ENCODE measurements around the gene DALRD3. TPM values are rescaled to one million over a fixed set of nuclear protein-coding genes. Genes with fewer than 3 reads are reported as not detected.
A peak's percentile ranks its signal among the peaks of the same experiment; 100 is the strongest.
"Not testable (repeated sequence)": the region's sequence is repeated elsewhere in the genome, so short reads cannot be mapped to it uniquely, and the experiment has no call there.

Gene DALRD3
- total and polyA plus RNA-seq, 2 experiments from 2014 or later = 40.2 to 65.3 TPM

GRCh38 chr3:49013738-49014660, 4.4 kb downstream of the DALRD3 start:
- H3K36me3 ChIP-seq (ENCODE audit: low read depth) = peaks cover 11% of the 10 kb centered on the region; the same call in 1 of the 2 replicates
- H3K9me3 ChIP-seq (ENCODE audit: low read depth) = no peaks in the 10 kb centered on the region
- no peaks in the 10 kb centered on the region for H4K20me1 ChIP-seq (ENCODE audit: insufficient read depth)
- H3K9ac ChIP-seq = no peak overlapping the region
- no peaks in the 10 kb centered on the region for H3K4me1 ChIP-seq (ENCODE audit: insufficient read depth)
- no peaks in the 10 kb centered on the region for H3K27me3 ChIP-seq (replicated peaks; ENCODE audit: insufficient read depth)
- WGBS, 2 experiments (ENCODE audit: low coverage in 1 of 2, low lambda C conversion rate in 2 of 2, missing lambda C conversion rate in 2 of 2) = 86 to 88% methylated on average over 24 of the region's 24 CpGs
- in situ Hi-C loops (cut with MboI) = no loop called here
- no peak overlapping the region for H3K4me2 ChIP-seq (ENCODE audit: unreplicated experiment)
- DNase-seq = peak; percentile 63
- peaks cover 11% of the 10 kb centered on the region for H3F3A ChIP-seq (ENCODE audit: insufficient read depth)
- no peak overlapping the region for H3K4me3 ChIP-seq
- H2AFZ ChIP-seq = no peak overlapping the region
- H3K9me2 ChIP-seq (ENCODE audit: insufficient read depth) = no peaks in the 10 kb centered on the region
- H3K79me2 ChIP-seq (ENCODE audit: insufficient read depth) = peaks cover 68% of the 10 kb centered on the region
- no peak for TF ChIP-seq EZH2 (IDR thresholded peaks at IDR 0.05; ENCODE audit: insufficient read depth, poor library complexity, severe bottlenecking)
- TF ChIP-seq EZH2phosphoT487 (IDR thresholded peaks at IDR 0.05; ENCODE audit: insufficient read depth, low read depth) = no peak
- no peak overlapping the region for H3K27ac ChIP-seq

- Histone ChIP-seq H3K4me1 (ENCODE audit: insufficient read depth) (0 out of 2 replicates have a peak, but pooled peaks cover 3% of the 10 kb centered on the region), H3K4me3 (no peak overlapping the region), H3F3A (ENCODE audit: insufficient read depth) (peaks cover 13% of the 10 kb centered on the region), H4K20me1 (ENCODE audit: insufficient read depth) (no peaks in the 10 kb centered on the region), H2AFZ (no peak overlapping the region), H3K9me2 (ENCODE audit: insufficient read depth) (no peaks in the 10 kb centered on the region), H3K9me3 (ENCODE audit: low read depth) (no peaks in the 10 kb centered on the region), H3K9ac (no peak overlapping the region), H3K36me3 (ENCODE audit: low read depth) (peaks cover 11% of the 10 kb centered on the region; the same call in 1 of the 2 replicates), H3K27me3 (replicated peaks; ENCODE audit: insufficient read depth) (no peaks in the 10 kb centered on the region), H3K27ac (no peak overlapping the region), H3K4me2 (ENCODE audit: unreplicated experiment) (no peak overlapping the region), H3K79me2 (ENCODE audit: insufficient read depth) (peaks cover 73% of the 10 kb centered on the region)
- no peak for TF ChIP-seq EZH2 (IDR thresholded peaks at IDR 0.05; ENCODE audit: insufficient read depth, poor library complexity, severe bottlenecking)
- no peak for TF ChIP-seq EZH2phosphoT487 (IDR thresholded peaks at IDR 0.05; ENCODE audit: insufficient read depth, low read depth)
- 75 to 79% methylated on average over 19 of the region's 19 CpGs for WGBS, 2 experiments (ENCODE audit: low coverage in 1 of 2, low lambda C conversion rate in 2 of 2, missing lambda C conversion rate in 2 of 2)
- in situ Hi-C loops (cut with MboI) = no loop called here
- no peak for DNase-seq
Observed at GRCh38 chr3:49013113-49013737, 5.2 kb downstream of the DALRD3 start.

DNA sequence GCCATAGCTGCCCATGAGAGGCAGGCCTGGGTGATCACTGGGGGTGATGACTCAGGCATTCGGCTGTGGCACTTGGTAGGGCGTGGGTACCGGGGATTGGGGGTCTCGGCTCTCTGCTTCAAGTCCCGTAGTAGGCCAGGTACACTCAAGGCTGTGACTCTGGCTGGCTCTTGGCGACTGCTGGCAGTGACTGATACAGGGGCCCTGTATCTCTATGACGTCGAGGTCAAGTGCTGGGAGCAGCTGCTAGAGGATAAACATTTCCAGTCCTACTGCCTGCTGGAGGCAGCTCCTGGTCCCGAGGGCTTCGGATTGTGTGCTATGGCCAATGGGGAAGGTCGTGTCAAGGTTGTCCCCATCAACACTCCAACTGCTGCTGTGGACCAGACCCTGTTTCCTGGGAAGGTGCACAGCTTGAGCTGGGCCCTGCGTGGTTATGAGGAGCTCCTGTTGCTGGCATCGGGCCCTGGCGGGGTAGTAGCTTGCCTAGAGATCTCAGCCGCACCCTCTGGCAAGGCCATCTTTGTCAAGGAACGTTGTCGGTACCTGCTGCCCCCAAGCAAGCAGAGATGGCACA, 5.9 kb downstream of the DALRD3 start:
- H3K4me1 ChIP-seq (ENCODE audit: insufficient read depth) = 0 out of 2 replicates have a peak, but pooled peaks cover 7% of the 10 kb centered on the region
- peaks cover 15% of the 10 kb centered on the region for H3F3A ChIP-seq (ENCODE audit: insufficient read depth)
- no peak overlapping the region for H3K4me3 ChIP-seq
- H3K9me2 ChIP-seq (ENCODE audit: insufficient read depth) = no peaks in the 10 kb centered on the region
- TF ChIP-seq EZH2phosphoT487 (IDR thresholded peaks at IDR 0.05; ENCODE audit: insufficient read depth, low read depth) (no peak), EZH2 (IDR thresholded peaks at IDR 0.05; ENCODE audit: insufficient read depth, poor library complexity, severe bottlenecking) (no peak)
- H4K20me1 ChIP-seq (ENCODE audit: insufficient read depth) = no peaks in the 10 kb centered on the region
- peaks cover 77% of the 10 kb centered on the region for H3K79me2 ChIP-seq (ENCODE audit: insufficient read depth)
- WGBS, 2 experiments (ENCODE audit: low coverage in 1 of 2, low lambda C conversion rate in 2 of 2, missing lambda C conversion rate in 2 of 2) = 60 to 61% methylated on average over 17 of the region's 17 CpGs
- no peaks in the 10 kb centered on the region for H3K27me3 ChIP-seq (replicated peaks; ENCODE audit: insufficient read depth)
- H3K9me3 ChIP-seq (ENCODE audit: low read depth) = no peaks in the 10 kb centered on the region
- H3K4me2 ChIP-seq (ENCODE audit: unreplicated experiment) = no peak overlapping the region
- H3K36me3 ChIP-seq (ENCODE audit: low read depth) = peaks cover 11% of the 10 kb centered on the region; the same call in 1 of the 2 replicates
- in situ Hi-C loops (cut with MboI) = no loop called here
- no peak overlapping the region for H3K9ac ChIP-seq
- no peak overlapping the region for H2AFZ ChIP-seq
- no peak for DNase-seq
- no peak overlapping the region for H3K27ac ChIP-seq

- no peak overlapping the region for H3K4me3 ChIP-seq
- no peak overlapping the region for H3K27ac ChIP-seq
- H3K4me2 ChIP-seq (ENCODE audit: unreplicated experiment) = no peak overlapping the region
- H3F3A ChIP-seq (ENCODE audit: insufficient read depth) = peaks cover 5% of the 10 kb centered on the region; the same call in 1 of the 2 replicates
- no peak overlapping the region for H2AFZ ChIP-seq
- 92 to 94% methylated on average over 3 of the region's 3 CpGs for WGBS, 2 experiments (ENCODE audit: low coverage in 1 of 2, low lambda C conversion rate in 2 of 2, missing lambda C conversion rate in 2 of 2)
- H3K27me3 ChIP-seq (replicated peaks; ENCODE audit: insufficient read depth) = no peaks in the 10 kb centered on the region
- in situ Hi-C loops (cut with MboI) = no loop called here
- H3K9ac ChIP-seq = no peak overlapping the region
- no peaks in the 10 kb centered on the region for H4K20me1 ChIP-seq (ENCODE audit: insufficient read depth)
- peaks cover 80% of the 10 kb centered on the region for H3K79me2 ChIP-seq (ENCODE audit: insufficient read depth)
- no peaks in the 10 kb centered on the region for H3K9me2 ChIP-seq (ENCODE audit: insufficient read depth)
- TF ChIP-seq EZH2phosphoT487 (IDR thresholded peaks at IDR 0.05; ENCODE audit: insufficient read depth, low read depth) = no peak
- no peak for TF ChIP-seq EZH2 (IDR thresholded peaks at IDR 0.05; ENCODE audit: insufficient read depth, poor library complexity, severe bottlenecking)
- 0 out of 2 replicates have a peak, but pooled peaks cover 11% of the 10 kb centered on the region for H3K4me1 ChIP-seq (ENCODE audit: insufficient read depth)
- H3K36me3 ChIP-seq (ENCODE audit: low read depth) = no peaks in the 10 kb centered on the region; the same call in 1 of the 2 replicates
- H3K9me3 ChIP-seq (ENCODE audit: low read depth) = no peaks in the 10 kb centered on the region
- DNase-seq = no peak
Observed at GRCh38 chr3:49009396-49009795, 9.0 kb downstream of the DALRD3 start.

DNA sequence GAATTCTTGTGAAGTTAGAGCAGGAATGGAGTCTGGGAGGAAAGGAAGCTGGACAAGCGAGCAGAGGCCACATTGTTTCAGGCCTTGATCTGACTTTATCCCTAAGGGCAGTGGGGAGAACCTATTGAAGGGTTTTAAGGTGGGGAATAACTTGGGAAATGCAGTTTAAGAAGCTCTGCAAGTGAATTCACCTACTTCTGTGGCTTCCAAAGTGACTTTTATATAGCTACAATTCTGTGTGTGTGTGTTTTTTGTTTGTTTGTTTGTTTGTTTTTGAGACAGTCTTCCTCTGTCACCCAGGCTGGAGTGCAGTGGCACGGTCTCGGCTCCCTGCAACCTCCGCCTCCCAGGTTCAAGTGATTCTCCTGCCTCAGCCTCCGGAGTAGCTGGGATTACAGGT, 9.8 kb downstream of the DALRD3 start:
- in situ Hi-C loops (cut with MboI); H3K9me2 ChIP-seq (ENCODE audit: insufficient read depth); H4K20me1 ChIP-seq (ENCODE audit: insufficient read depth); H3K36me3 ChIP-seq (ENCODE audit: low read depth); H3F3A ChIP-seq (ENCODE audit: insufficient read depth); H2AFZ ChIP-seq; DNase-seq; H3K9me3 ChIP-seq (ENCODE audit: low read depth); H3K27me3 ChIP-seq (replicated peaks; ENCODE audit: insufficient read depth): not testable (repeated sequence)
- Histone ChIP-seq H3K9ac (peak overlapping the region; percentile 95), H3K4me2 (ENCODE audit: unreplicated experiment) (peak overlapping the region; percentile 85), H3K27ac (peak overlapping the region; percentile 94), H3K79me2 (ENCODE audit: insufficient read depth) (peaks cover 73% of the 10 kb centered on the region), H3K4me1 (ENCODE audit: insufficient read depth) (0 out of 2 replicates have a peak, but pooled peaks cover 11% of the 10 kb centered on the region), H3K4me3 (peak overlapping the region; percentile 80)
- 76 to 83% methylated on average over 5 of the region's 5 CpGs for WGBS, 2 experiments (ENCODE audit: low coverage in 1 of 2, low lambda C conversion rate in 2 of 2, missing lambda C conversion rate in 2 of 2)

All from GM23248 (cell line).